Type B pancreatic cell (in vitro differentiated cells): ENCODE measurements around the gene TMUB1. TPM values are rescaled to one million over a fixed set of nuclear protein-coding genes. Genes with fewer than 3 reads are reported as not detected.
A peak's percentile ranks its signal among the peaks of the same experiment; 100 is the strongest.

Experiments
- DNase-seq: peaks from one replicate; pipeline ENCODE4 v3.0.0; 2021; ENCODE audit warnings: mixed read lengths; ENCODE audit not compliant: unreplicated experiment; ENCODE audit errors: extremely low spot score
- H3K27ac Mint-ChIP-seq: 2 replicates; pipeline ENCODE4 v1.8.0; 2021; ENCODE audit warnings: mild to moderate bottlenecking, mixed read lengths
- H3K27me3 Mint-ChIP-seq: 2 replicates; pipeline ENCODE4 v1.8.0; 2021; ENCODE audit warnings: mixed read lengths
- H3K36me3 Mint-ChIP-seq: 2 replicates; pipeline ENCODE4 v1.8.0; 2021; ENCODE audit warnings: mixed read lengths
- H3K4me1 Mint-ChIP-seq: one replicate; pipeline ENCODE4 v1.8.0; 2021; ENCODE audit warnings: mixed read lengths; ENCODE audit not compliant: unreplicated experiment
- H3K4me3 Mint-ChIP-seq: 2 replicates; pipeline ENCODE4 v1.8.0; 2021; ENCODE audit warnings: mild to moderate bottlenecking, mixed read lengths
- H3K9me3 Mint-ChIP-seq: 2 replicates; pipeline ENCODE4 v1.8.0; 2021; ENCODE audit warnings: mixed read lengths
- total RNA-seq: library from RNA; stranded (reverse); gene quantifications from 2 replicates; pipeline ENCODE4 v1.2.1, GENCODE V29; 2021; ENCODE audit warnings: low replicate concordance
- TF ChIP-seq, protein P1 (sequence below): fragments of 200-600 bp; sonication (generic); conservative IDR thresholded peaks from 2 replicates; pipeline ENCODE4 v1.5.0; 2021; ENCODE audit warnings: antibody characterized with exemption, mild to moderate bottlenecking

TMUB1 gene
- total RNA-seq, 1 donor from 2014 or later = 37.9 TPM

DNA sequence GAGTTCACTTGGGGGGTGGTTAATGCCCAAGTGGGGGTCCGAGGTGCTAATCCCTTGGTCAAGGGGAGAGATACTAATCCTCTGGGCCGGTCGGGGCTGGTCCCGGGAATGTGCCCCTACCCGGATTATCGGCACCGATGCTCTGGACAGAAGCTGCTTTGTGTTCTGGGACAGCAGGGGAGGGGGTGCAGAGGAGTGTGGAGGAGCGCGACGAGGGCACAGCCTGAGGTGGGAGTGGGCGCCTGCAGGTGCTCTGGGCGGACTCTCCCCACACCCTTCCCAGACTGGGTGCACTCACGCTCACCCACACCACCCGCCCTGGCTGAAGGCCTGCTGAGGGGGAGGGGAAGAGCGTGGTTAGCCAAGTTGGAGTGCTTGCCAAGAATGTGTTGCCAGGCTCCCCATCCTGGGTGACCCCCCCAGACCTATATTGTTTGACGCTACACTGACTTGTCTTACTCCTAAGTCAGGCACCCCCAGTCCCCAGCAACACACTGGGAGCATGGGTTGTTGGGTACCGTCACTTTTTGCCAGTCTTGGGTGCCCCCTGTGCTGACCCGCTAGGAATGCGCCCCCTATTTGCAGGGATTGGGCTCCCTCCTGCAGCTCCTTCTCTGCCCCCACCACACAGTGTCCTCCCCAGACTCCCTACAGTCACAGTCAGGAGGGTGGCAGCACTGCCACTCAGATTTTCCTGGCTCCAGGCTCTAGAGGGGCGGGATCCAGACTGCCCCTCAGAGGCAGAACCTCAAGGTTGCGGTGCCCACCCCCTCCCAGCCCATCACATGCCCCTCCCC is 22.7 kb downstream of the TMUB1 start:
- peak overlapping the region; percentile 98 for H3K4me3 Mint-ChIP-seq

DNA sequence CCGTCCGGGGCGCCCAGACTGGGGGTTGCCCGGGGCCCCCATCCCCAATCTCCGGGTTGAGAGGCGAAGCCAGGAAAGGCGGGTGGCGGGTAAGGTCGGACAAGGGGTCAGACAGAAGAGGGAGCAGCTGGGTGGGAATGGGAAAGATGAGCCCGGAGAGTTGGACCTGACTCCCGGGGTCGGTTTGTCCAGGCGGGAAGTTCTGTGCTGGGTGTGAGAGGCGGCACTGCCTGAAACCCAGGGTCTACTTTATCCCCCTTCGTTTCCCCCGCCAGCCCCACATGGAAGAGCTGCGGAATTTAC is 23.2 kb downstream of the TMUB1 start:
- no peak for DNase-seq
- TF ChIP-seq, protein P1, sequence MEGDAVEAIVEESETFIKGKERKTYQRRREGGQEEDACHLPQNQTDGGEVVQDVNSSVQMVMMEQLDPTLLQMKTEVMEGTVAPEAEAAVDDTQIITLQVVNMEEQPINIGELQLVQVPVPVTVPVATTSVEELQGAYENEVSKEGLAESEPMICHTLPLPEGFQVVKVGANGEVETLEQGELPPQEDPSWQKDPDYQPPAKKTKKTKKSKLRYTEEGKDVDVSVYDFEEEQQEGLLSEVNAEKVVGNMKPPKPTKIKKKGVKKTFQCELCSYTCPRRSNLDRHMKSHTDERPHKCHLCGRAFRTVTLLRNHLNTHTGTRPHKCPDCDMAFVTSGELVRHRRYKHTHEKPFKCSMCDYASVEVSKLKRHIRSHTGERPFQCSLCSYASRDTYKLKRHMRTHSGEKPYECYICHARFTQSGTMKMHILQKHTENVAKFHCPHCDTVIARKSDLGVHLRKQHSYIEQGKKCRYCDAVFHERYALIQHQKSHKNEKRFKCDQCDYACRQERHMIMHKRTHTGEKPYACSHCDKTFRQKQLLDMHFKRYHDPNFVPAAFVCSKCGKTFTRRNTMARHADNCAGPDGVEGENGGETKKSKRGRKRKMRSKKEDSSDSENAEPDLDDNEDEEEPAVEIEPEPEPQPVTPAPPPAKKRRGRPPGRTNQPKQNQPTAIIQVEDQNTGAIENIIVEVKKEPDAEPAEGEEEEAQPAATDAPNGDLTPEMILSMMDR = peak; percentile 6
- Mint-ChIP-seq H3K36me3 (no peaks in the 10 kb centered on the region), H3K4me1 (peaks cover 38% of the 10 kb centered on the region), H3K27me3 (no peaks in the 10 kb centered on the region), H3K4me3 (peak overlapping the region; percentile 98), H3K9me3 (no peaks in the 10 kb centered on the region), H3K27ac (peak overlapping the region; percentile 48)

More for the DNA sequence above, 22.7 kb downstream of the TMUB1 start:
- Mint-ChIP-seq H3K9me3 (no peaks in the 10 kb centered on the region), H3K36me3 (no peaks in the 10 kb centered on the region), H3K27ac (peak overlapping the region; percentile 75), H3K4me1 (peaks cover 38% of the 10 kb centered on the region), H3K27me3 (no peaks in the 10 kb centered on the region)
- DNase-seq = no peak
- TF ChIP-seq, protein P1 = no peak

DNA sequence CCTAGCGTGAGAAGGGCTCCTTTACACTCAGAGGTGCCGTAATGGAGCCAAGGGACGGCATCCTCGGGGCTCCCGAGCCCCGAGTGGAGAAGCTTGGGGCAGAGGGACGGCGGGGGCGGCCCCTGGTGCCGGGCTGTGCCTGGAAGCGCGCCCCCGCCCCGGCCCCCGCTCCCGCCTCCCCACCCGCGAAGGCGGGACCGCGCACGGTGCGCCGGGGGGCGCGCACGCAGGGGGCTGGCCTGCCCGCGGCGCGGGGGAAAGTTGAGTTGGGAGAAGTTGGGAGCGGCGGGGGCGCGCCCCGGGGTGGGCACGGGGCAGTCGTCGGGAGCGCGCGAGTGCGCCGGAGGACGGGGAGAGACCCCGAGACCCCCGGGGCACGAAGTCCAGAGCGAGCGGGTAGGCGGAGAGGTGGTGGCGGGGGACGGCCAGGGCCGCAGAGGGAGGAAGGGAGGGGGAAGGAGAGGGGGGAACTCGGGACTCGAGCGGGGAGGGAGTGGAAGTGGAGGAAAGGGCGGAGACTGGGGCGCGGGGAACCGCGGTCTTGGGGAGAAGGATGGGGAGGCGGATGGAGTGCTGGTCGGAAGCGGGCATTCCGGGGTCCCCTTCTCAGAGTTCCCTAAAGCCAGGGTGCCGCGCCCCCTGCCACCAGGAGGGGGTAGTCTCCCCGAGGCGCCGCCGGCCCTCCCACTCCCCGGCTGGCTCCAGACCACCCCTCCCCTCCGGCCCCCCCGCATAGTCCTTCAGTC is 23.8 kb downstream of the TMUB1 start, which contains the start of gene SLC4A2:
Gene SLC4A2 (plus strand): TSS at position 223 of the 746 bp plus-strand sequence. CDS start 2,399 bp downstream, outside the sequence.
- Mint-ChIP-seq H3K27ac (peak within 1 kb of the TSS; percentile 96), H3K9me3 (no peaks in the 10 kb centered on the region), H3K4me3 (peak within 1 kb of the TSS; percentile 98), H3K27me3 (no peaks in the 10 kb centered on the region), H3K4me1 (peaks cover 38% of the 10 kb centered on the region), H3K36me3 (no peaks in the 10 kb centered on the region)
- TF ChIP-seq, protein P1 = peak; percentile 75
- DNase-seq = peak; percentile 81

DNA sequence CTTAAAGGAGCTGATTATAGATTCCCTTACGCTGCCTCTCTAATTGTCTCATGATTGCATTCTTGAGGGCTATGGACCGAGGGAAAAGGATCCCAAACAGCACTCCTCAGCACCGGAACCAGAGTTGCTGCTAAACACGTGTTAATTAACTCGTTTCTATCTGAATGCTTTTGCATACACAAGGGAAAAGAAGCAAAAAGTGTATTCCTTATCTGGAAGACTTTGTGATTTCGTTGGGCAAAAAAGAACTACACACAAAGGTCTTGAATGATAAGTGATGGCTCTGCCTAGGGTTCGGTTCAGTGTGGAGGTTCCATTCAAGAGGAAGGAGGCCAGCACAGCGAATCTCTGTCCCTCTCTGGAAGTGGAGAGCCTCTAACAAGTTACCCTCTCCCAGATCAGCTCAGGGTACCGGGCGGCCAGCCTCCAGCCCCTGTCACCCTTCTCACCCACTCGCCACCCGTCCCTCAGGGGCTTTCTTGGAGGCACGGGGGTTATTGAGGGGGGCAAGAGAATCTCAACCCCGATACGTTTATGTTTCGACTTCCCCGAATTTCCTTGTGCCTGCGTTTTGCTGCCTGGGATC is 24.4 kb downstream of the TMUB1 start:
- peaks cover 38% of the 10 kb centered on the region for H3K4me1 Mint-ChIP-seq
- H3K36me3 Mint-ChIP-seq = no peaks in the 10 kb centered on the region
- no peaks in the 10 kb centered on the region for H3K9me3 Mint-ChIP-seq
- no peak for DNase-seq
- peak overlapping the region; percentile 98 for H3K4me3 Mint-ChIP-seq
- peak overlapping the region; percentile 96 for H3K27ac Mint-ChIP-seq
- H3K27me3 Mint-ChIP-seq = no peaks in the 10 kb centered on the region
- TF ChIP-seq, protein P1 = no peak

DNA sequence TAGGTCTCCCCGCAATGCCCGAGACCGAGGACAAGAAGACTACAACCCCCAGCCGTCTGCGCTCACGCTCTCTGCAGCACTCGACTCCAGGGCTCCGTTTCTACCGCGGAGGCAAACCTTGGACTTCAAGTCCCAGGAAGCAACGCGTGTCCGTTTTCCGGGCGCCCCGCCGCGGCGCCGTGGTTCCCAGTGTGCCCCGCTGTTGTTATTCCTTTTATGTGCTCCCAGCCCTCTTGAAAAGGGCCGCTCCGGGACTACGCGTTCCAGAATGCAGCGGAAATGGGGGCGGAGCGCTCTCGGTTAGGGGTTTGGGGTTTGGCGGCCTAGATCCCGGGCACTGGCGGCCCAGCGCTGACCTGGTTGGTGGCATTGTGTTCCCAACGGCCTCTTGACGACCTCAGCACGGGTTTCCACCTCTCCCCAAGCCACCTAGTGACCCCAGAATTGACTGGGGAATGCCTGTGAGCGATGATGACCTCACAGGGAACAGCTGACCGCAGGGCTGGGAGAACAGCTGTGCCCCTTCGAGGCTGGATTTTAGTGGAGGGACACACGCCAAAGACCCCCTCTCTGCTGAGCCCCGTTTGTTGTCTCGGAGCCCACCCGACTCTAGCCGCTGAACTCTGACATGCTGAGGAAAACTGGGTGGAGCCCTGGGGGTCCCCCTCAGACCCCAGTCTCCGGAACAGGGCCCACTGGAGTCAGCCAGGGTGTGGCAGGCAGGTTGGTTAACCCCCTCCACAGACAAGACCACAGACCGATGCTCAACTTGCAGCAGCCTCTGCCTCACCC is 25.1 kb downstream of the TMUB1 start:
- Mint-ChIP-seq H3K4me1 (peaks cover 35% of the 10 kb centered on the region), H3K4me3 (peak overlapping the region; percentile 98), H3K27ac (peak overlapping the region; percentile 96), H3K36me3 (no peaks in the 10 kb centered on the region), H3K27me3 (no peaks in the 10 kb centered on the region), H3K9me3 (no peaks in the 10 kb centered on the region)
- DNase-seq = peak; percentile 97
- TF ChIP-seq, protein P1 = no peak
